Colon (tissue), 2 donors: ENCODE measurements around the gene GRIK4.

Source experiments
- FAIRE-seq: peaks from 2 replicates; lab custom pipeline; 2012; peaks lifted over from hg19 to GRCh38; lab: Jason Lieb, UNC
- donor health status: control.
- donor health status: control.

The GRIK4 gene

GRCh38 chr11:120509346-120510053 is 2.0 kb upstream of the GRIK4 start:
- FAIRE-seq: no peak

GRCh38 chr11:120510406-120511115 is 987 bp upstream of the GRIK4 start:
- no peak for FAIRE-seq

GRCh38 chr11:120511820-120512738 is 531 bp downstream of the GRIK4 start:
- FAIRE-seq: no peak

- no peak for FAIRE-seq
These were observed 1.3 kb downstream of the GRIK4 start for GRCh38 chr11:120512739-120513435.

GRCh38 chr11:120513436-120514315 is 2.1 kb downstream of the GRIK4 start:
- FAIRE-seq: no peak

GRCh38 chr11:120514541-120515121 is 3.1 kb downstream of the GRIK4 start:
- no peak for FAIRE-seq

- no peak for FAIRE-seq
These were observed 3.7 kb downstream of the GRIK4 start for GRCh38 chr11:120515186-120515723.

- no peak for FAIRE-seq
These were observed 5.2 kb downstream of the GRIK4 start for GRCh38 chr11:120516461-120517389.

- FAIRE-seq: no peak
These were observed 5.8 kb downstream of the GRIK4 start for GRCh38 chr11:120517390-120517761.

GRCh38 chr11:120517801-120518291 is 6.3 kb downstream of the GRIK4 start:
- no peak for FAIRE-seq

- FAIRE-seq: no peak
These were observed 6.8 kb downstream of the GRIK4 start for GRCh38 chr11:120518356-120518755.

GRCh38 chr11:120519474-120519873 is 7.9 kb downstream of the GRIK4 start:
- no peak for FAIRE-seq

GRCh38 chr11:120520091-120520822 is 8.7 kb downstream of the GRIK4 start:
- FAIRE-seq: no peak

- no peak for FAIRE-seq
These were observed 9.6 kb downstream of the GRIK4 start for GRCh38 chr11:120521176-120521575.

GRCh38 chr11:120522021-120522420 is 10.5 kb downstream of the GRIK4 start:
- FAIRE-seq: no peak

GRCh38 chr11:120522736-120523135 is 11.2 kb downstream of the GRIK4 start:
- no peak for FAIRE-seq

GRCh38 chr11:120523196-120523595 is 11.6 kb downstream of the GRIK4 start:
- no peak for FAIRE-seq

GRCh38 chr11:120524536-120525085 is 13.1 kb downstream of the GRIK4 start:
- FAIRE-seq: no peak
